GM19463 (cell line): Measurements from ENCODE around the gene GRIN3B.

Experiments
- ATAC-seq: cut with Tn5 transposase; IDR thresholded peaks from one replicate; pipeline ENCODE4 v1.9.1; 2021; ENCODE audit warnings: mild to moderate bottlenecking, moderate library complexity; ENCODE audit not compliant: unreplicated experiment

Gene GRIN3B

GRCh38 chr19:990119-990571 lies 10.1 kb upstream of the GRIN3B start:
- no peak for ATAC-seq

GRCh38 chr19:990746-991145 lies 9.5 kb upstream of the GRIN3B start:
- no peak for ATAC-seq

GRCh38 chr19:991174-991931 lies 8.9 kb upstream of the GRIN3B start:
- no peak for ATAC-seq

- ATAC-seq = no peak
Observed at GRCh38 chr19:991932-992669, 8.1 kb upstream of the GRIN3B start.

GRCh38 chr19:992670-993055 lies 7.6 kb upstream of the GRIN3B start:
- ATAC-seq = no peak

- ATAC-seq = no peak
Observed at GRCh38 chr19:993361-993830, 6.8 kb upstream of the GRIN3B start.

- ATAC-seq = no peak
Observed at GRCh38 chr19:993831-994393, 6.3 kb upstream of the GRIN3B start.

- no peak for ATAC-seq
Observed at GRCh38 chr19:994516-994915, 5.7 kb upstream of the GRIN3B start.

GRCh38 chr19:995051-995827 lies 5.0 kb upstream of the GRIN3B start:
- ATAC-seq = no peak

- ATAC-seq = no peak
Observed at GRCh38 chr19:996051-996838, 4.0 kb upstream of the GRIN3B start.

GRCh38 chr19:998064-998463 lies 2.2 kb upstream of the GRIN3B start:
- no peak for ATAC-seq

GRCh38 chr19:999379-999719 lies 870 bp upstream of the GRIN3B start:
- ATAC-seq = no peak

GRCh38 chr19:1000591-1001537 lies 645 bp downstream of the GRIN3B start:
- no peak for ATAC-seq

GRCh38 chr19:1001538-1002166 lies 1.4 kb downstream of the GRIN3B start:
- no peak for ATAC-seq

GRCh38 chr19:1002600-1002999 lies 2.4 kb downstream of the GRIN3B start:
- ATAC-seq = no peak

GRCh38 chr19:1003283-1003682 lies 3.1 kb downstream of the GRIN3B start:
- no peak for ATAC-seq

- ATAC-seq = no peak
Observed at GRCh38 chr19:1004204-1004802, 4.1 kb downstream of the GRIN3B start.
